HG03575 (cell line): ENCODE data around the gene CRTC1.
"Not testable (repeated sequence)": the region's sequence is repeated elsewhere in the genome, so short reads cannot be mapped to it uniquely, and the experiment has no call there.

Experiments
- ATAC-seq: cut with Tn5 transposase; IDR thresholded peaks from one replicate; pipeline ENCODE4 v1.9.1; 2021; ENCODE audit not compliant: unreplicated experiment, insufficient number of reproducible peaks, low FRiP score; ENCODE audit errors: extremely low read depth

Gene CRTC1

DNA sequence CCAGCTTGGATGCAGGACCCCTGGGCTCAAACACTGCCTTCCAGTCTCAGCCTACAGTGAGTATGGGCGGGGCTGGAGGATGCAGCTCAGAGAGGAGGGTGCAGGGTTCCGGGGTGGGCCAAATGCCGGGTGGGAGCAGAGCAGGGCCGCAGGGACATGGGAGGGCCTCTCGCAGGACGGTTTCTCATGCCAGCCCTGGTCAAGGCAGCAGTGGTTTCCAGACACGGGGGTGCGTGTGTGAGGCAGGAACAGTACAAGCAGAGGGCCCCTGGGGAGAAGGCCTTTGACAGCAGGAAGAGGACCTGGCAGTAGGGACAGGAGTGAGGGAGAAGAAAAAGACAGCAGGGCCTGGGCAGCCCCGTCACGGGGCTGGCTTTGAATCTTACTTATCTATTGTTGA is 34.1 kb downstream of the CRTC1 start:
- ATAC-seq = no peak

GRCh38 chr19:18718015-18718526 is 34.6 kb downstream of the CRTC1 start:
- ATAC-seq = no peak

GRCh38 chr19:18718846-18719458 is 35.5 kb downstream of the CRTC1 start:
- no peak for ATAC-seq

GRCh38 chr19:18719541-18719940 is 36.1 kb downstream of the CRTC1 start:
- ATAC-seq = no peak

DNA sequence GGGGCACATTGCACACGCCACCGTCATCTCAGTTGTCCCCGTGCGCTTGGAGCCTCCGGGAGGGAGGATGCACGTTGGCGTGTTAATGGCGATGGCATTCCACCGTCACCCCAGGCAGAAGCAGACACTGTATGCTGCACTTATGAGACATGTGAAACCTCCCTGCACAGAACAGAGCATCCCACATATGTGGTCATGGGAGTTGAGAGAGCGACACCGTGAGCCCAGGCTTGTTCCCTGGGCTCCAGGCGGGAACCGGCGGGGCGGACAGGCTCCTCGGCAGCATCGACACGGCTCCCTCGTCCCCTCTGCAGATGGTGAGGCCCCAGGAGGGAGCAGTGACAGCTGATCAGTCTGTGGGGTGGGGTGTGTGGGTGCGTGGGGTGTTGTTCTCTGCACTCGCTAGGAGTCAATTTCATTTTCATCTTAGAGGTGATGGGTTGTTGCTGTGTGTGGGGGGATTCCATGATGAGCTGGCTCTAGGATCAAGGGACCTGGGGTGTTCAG is 40.4 kb downstream of the CRTC1 start:
- ATAC-seq = no peak

DNA sequence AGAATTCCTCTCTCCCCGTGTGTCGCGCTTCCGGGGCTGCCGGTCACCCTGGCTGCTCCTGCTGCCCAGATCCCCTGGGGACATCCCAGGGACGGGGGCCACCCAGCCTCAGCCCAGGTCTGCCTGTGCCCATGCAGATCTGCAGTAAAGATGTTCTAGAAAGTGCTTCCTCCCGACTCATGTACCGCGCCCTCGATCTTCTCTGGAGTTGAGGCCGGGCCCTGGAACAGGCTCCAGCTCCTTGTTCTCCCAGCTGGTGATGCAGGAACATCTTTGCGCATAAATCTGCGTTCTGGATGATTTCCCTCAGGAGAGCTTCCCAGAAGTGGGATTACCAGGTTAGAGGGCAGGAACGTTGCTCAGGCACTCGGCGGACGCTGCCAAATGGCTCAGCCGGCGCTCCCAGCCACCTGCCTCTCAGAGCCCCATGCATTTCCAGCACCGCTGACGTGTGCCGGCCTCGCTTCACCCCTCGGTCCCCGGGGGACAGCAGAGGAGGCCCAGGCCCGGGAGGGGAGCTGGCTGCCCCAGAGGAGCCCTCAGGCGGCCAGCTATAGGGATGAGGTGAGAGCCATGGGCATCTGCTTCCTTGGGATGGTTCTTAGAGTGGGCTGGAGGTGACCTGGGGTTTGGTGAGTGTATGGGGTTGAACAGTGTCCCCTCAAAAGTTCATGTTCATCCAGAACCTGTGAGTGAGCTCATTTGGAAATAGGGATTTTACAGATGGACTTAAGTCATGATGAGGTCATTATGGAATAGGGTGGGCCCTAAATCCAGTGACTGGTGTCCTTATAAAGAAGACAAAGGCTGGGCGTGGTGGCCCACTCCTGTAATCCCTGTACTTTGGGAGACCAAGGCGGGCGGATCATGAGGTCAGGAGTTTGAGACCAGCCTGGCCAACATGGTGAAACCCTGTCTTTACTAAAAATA is 42.6 kb downstream of the CRTC1 start:
- ATAC-seq = no peak

DNA sequence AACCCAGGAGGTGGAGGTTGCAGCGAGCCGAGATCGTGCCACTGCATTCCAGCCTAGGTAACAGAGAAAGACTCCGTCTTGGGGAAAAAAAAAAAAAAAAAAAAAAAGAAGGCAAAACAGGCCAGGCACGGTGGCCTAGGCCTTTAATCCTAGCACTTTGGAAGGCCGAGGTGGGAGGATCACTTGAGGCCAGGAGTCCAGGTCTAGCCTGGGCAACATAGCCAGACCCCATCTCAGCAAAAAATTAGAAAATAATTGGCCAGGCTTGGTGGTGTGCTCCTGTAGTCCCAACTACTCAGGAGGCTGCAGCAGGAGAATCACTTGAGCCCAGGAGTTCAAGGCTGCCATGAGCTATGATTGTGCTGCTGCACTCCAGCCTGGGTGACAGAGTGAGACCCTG is 43.4 kb downstream of the CRTC1 start:
- ATAC-seq = no peak

- ATAC-seq = not testable (repeated sequence)
Observed at GRCh38 chr19:18727602-18728001, 44.1 kb downstream of the CRTC1 start.

GRCh38 chr19:18729933-18730530 is 46.6 kb downstream of the CRTC1 start:
- no peak for ATAC-seq

DNA sequence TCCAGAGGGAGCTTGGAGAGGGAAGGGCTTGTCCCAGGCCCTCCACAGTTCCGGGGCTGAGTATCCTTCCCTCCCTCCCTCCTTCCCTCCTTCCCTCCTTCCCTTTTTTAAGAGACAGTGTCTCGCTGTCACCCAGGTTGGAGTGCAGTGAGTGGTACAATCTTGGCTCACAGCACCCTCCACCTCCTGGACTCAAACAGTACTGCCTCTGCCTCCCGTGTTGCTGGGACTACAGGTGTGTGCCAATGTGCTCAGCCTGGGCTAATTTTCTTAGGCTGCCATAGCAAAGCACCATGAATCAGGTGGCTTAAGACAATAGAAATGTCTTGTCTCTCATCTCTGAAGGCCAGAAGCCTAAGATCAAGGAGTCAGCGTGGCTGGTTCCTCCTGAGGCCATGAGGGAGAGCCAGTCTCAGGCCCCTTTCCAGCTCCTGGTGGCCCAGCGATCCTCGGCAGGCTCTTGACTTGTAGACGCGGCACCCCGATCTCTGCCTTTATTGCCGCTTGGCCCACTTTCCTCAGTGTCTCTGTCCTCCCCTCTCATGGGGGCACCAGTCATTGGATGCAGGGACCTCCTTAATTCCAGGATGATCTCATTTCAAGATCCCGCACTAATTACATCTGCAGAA is 47.5 kb downstream of the CRTC1 start:
- no peak for ATAC-seq

DNA sequence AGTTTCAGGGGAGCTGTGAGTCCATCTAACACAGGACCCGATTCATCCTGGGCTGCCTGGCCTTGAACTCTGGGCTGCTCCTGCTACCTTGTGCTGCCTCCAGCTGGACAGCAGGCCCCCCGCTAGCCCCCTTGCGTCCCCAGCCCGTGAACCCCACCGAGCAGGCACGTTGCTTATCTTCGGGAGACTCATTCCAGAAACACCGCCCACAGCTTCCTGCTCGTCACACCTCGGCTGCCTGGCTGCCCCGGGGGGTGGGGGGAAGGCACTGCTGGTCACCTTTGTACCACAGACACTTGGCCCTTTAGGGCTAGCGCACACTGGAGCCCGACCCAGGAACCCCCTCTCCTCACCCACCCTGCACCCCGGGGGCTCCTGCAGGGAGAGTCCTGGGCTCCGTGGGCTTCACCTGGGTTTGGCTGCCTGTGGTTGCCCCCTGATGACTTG is 48.1 kb downstream of the CRTC1 start:
- no peak for ATAC-seq

GRCh38 chr19:18733196-18733647 is 49.7 kb downstream of the CRTC1 start:
- ATAC-seq = no peak

GRCh38 chr19:18733762-18734332 is 50.4 kb downstream of the CRTC1 start:
- not testable (repeated sequence) for ATAC-seq

DNA sequence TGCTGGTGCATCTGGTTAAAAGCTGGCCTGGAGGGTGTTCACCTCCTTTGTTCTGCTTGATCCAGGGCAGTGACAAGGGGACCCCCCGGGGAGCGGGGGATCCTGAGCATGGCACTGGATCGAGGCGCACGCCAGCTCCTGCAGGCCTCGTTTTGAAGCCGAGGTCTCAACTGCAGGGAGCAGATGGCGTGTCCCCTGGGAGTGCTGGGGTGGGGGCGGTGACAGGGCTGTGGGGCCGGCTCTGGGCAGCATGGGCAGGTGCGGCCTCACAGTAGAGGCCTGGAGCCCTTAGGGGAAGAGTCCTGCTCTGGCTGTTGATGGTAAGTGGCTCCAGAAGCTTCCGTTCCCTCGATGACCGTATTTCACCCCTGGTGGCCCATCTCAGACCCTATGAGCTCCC is 51.8 kb downstream of the CRTC1 start:
- no peak for ATAC-seq

GRCh38 chr19:18735752-18736151 is 52.3 kb downstream of the CRTC1 start:
- ATAC-seq = no peak

- no peak for ATAC-seq
Observed at GRCh38 chr19:18736415-18737336, 53.2 kb downstream of the CRTC1 start.

- no peak for ATAC-seq
Observed at GRCh38 chr19:18737337-18737953, 54.0 kb downstream of the CRTC1 start.
